ENCODE measurements around the gene FOXL1.

The FOXL1 gene

DNA sequence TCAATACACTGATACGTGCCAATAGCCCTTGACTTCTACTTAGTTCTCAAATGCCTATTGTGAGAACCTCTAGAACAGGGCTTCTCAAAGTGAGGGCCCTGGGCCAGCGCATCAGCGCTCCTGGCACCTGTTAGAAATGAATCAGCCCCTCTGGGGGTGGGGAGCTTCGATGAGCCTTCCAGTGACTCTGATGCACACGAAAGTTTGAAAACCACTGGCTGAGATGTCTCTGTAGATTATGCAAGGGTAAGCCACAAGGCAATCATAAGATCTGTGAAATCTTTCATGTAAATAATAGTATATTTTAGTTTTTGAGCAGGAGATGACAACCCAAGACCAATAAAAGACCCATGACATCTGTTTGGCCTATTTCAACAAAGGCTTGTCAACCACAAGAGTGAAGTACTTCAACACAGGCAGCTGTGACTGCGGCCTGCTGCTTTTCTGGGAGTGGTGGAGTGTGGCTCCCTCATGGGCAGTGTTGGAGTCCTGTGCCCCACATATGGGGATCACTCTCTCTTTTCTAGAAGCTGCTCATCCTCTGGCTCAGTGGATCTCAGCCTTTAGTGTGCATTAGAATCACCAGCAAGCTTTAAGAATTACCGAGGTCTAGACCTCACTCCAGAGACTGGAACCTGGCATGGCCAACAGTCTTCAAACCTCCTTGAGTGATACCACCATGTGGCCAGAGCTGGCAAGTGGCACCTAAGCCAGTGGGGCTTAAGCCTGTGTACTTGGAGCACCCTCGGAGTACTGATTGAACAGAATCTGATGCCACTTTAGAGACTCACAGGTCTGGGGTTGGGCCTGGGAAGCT lies 29.1 kb upstream of the FOXL1 start:
- no peak for DNase-seq

DNA sequence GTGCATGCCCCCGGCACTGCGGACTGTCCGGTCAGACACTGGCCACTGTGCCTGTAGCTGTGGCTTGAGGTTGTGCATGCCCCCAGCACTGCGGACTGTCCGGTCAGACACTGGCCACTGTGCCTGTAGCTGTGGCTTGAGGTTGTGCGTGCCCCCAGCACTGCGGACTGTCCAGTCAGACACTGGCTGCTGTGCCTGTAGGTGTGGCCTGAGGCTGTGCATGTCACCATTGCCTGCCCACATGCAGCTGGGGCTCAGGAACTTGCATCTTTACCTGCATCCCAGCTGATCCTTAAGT lies 28.5 kb upstream of the FOXL1 start:
- DNase-seq = no peak

DNA sequence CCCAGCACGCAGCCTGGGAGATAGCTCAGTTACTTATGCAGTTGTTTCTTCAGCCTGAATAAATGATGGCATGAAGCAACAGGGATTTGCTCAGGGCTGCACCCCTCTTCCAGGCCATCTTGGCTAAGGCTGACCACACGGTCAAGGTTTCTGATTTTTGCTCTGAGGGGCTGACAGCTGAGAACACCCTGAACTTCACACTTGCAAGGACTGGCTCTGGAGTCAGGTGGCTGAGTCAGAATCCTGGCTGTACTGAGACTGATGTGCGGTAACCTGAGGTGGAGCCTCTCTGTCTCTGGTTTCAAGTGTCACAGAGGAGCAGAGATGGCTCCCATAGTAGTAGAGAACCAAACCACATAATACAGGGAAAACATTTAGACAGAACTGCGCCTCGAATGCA lies 28.1 kb upstream of the FOXL1 start:
- DNase-seq = no peak

DNA sequence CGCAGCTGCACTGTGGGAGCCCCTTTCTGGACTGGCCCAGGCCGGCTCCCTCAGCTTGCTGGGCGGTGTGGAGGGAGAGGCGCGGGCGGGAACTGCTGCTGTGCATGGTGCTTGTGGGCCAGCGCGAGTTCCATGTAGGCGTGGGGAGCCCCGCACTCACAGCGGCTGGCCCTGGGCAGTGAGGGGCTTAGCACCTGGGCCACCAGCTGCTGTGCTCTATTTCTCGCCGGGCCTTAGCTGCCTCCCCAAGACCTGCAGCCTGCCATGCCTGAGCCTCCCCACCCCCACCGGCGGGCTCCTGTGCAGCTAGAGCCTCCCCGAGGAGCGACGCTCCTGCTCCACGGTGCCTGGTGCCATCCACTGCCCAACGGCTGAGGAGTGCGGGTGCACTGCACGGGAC lies 25.0 kb upstream of the FOXL1 start:
- no peak for DNase-seq

DNA sequence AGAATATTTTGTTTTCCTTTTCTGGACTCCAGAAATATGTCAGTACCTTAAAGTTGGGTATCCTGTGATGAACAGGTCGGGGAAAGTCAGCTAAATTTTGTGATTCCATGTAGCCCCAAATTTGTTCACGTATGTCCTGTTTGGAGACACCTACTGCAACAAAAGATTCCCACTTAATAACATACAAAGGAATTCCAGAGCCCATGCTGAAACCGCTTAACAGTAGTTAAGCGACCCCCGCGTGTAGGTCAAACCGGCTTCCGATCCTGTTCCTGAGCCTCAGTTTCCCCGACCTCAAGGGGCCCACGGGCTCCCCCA lies 23.8 kb upstream of the FOXL1 start:
- no peak for DNase-seq

DNA sequence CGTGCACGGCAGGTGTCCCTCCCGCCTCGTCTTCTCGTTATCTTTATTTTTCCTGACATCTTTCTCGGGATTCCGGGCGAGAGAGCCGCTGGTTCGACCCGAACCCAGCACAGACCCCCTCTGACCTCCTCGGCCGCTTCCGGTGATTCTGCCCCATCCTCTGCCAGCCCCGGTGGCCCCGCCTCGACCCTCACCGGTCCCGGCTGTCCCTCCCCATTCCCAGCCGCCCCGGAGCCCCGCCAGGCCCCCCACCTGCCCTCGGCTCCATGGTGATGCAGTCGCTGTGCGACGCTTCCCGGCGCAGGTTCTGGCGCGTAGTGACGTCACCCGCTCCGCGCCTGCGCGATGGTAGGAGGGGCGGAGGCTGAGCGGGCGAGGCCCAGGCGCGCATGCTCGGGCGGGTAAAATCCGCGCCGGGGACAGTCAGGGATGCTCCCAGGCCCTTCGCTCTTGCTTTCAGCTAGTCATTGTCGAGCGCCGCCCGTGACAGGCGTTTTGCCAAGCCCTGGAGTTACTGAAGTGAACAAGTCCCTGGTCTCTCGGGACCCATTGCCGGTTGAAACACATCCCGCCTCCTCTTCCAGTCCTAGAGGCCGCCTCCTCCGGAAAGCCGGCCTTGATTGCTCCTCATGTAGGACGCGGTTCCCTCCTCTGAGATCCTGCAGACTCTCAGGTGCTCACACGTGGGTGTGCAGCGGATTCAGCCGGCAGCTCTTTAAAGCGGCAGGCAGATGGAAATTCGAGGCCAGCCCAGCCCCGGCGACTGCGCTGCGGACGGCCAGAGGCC lies 23.2 kb upstream of the FOXL1 start, which contains the start of gene MTHFSD:
Gene MTHFSD, minus strand, starts transcription at position 319 of the 787 bp plus-strand sequence. Its CDS starts 51 bp downstream, at position 268.
- DNase-seq = peak; percentile 54 to 81

DNA sequence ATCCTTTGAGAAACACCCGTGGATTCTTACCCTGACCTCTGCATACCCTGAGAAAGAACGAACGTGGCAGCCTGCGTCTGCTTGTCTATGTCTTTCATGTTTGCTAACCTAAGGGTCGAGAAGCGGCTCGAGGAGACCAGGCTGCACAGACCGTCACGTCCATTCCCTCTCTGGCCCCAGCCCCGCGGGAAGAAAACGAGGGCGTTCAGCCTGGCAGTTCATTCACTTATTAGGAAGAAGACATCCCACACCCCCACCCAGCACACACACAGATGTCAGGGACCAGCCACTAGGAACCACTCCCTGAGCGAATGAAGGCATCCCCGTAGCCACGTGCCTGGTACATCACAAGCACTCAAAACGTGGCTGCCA lies 22.7 kb upstream of the FOXL1 start:
- no peak for DNase-seq

DNA sequence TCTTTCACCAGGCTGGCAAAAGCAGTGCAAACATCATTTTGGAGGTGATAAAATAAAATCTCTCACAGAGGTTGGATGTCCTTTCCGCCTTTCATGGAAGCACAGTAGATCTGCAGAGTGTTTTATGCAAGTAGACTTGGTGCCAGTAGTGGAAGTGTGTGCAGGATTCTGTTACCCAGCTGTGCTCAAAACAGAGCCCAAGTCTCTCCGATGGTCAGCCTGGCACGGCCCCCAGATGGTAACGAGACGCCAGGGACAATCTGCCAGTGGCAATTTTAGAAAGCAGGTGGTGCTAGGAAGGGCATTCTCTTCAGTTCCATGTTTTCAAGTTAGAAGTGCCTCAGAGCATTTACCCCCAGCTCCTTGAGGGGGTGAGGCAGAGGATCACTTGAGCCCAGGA lies 21.8 kb upstream of the FOXL1 start:
- no peak for DNase-seq

DNA sequence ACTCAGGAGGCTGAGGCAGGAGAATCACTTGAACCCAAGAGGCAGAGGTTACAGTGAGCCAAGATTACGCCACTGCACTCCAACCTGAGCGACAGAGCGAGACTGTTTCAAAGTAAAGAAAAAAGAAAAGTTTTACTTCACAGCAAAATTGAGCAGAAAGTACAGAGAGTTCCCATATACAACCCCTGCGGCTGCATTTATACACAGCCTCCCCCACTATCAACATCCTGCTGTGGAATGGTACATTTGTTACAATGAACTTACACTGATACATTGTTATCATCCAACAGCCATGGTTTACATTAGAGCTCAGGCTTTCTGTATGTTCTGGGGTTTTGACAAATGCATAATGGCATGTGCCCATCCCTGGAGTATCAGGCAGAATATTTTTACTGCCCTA lies 20.8 kb upstream of the FOXL1 start:
- no peak for DNase-seq

DNA sequence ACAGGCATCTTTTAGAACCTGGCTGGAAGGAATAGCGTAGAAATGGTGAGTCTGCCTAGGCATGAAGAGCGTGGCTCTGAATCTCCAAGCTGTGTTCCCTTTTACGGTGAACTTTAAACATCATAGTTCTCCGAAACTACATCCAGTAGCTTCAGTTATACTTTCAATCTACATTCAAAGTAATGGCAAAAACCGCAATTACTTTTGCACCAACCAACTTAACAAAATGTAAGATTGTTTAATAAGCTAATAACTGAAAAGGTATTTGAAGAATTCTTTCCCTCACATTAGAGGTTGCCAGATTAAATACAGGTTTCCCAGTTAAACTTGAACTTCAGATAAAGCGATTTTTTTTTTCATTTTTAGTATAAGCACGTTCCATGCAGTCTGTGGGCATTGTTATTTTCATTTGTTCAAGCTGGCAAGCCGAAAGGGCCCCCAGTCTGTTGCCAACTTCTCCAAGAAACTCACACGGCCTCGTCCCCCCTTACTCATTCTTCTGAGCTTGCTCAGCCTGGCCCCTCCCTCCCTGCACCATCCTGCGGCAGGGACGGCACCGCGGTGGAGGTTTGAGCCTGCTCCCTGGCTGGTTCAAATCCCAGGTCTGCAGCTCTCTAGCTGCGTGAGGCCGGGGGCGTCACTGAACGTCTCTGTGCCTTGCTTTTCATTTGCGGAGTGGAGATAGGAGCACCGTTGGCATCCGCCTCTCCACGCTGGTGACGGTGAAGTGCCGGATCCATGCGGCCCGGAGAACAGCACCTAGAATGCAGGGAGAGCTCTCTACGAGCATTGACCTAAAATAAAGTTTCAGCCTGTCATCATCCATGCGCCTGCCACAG lies 19.8 kb upstream of the FOXL1 start:
- no peak for DNase-seq

DNA sequence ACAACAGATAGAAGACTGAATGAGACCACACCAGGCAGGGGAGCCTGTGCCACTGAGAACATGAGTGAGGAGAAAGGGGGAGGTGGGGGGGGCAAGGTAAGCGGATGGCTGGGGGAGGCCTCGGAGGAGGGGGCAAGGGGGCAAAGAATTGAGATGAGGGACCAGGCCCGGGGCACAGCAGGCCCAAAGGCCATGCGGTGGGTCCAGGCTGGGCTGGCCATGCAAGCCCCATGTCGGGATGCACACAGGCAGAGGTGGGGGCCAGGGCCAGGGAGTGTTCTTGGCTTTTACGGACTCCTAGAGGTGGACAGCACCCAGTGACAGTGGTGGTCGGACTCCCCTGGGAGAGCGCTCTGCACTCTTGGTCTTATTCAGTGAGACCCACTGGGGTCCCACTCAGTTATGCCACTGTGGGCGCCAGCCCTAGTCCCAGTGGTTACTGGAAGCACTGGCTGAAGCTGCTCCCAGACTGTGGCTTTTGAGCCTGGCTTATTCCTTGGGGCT lies 18.5 kb upstream of the FOXL1 start:
- DNase-seq = no peak

DNA sequence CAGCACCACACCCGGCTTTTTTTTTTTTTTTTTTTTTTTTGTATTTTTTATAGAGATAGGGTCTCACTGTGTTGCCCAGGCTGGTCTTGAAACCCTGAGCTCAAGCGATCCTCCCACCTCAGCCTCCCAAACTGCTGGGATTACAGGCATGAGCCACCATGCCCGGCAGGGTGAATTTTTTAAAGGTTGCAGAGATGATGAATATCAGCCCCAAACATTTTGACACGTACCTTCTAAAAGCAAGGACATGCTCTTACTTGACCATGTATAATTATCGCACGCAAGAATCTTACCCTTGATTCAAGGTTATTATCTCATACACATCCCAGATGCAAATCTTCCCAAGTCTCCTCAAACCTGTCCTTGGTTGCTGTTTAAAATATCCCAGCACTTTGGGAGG lies 16.0 kb upstream of the FOXL1 start:
- DNase-seq = no peak

DNA sequence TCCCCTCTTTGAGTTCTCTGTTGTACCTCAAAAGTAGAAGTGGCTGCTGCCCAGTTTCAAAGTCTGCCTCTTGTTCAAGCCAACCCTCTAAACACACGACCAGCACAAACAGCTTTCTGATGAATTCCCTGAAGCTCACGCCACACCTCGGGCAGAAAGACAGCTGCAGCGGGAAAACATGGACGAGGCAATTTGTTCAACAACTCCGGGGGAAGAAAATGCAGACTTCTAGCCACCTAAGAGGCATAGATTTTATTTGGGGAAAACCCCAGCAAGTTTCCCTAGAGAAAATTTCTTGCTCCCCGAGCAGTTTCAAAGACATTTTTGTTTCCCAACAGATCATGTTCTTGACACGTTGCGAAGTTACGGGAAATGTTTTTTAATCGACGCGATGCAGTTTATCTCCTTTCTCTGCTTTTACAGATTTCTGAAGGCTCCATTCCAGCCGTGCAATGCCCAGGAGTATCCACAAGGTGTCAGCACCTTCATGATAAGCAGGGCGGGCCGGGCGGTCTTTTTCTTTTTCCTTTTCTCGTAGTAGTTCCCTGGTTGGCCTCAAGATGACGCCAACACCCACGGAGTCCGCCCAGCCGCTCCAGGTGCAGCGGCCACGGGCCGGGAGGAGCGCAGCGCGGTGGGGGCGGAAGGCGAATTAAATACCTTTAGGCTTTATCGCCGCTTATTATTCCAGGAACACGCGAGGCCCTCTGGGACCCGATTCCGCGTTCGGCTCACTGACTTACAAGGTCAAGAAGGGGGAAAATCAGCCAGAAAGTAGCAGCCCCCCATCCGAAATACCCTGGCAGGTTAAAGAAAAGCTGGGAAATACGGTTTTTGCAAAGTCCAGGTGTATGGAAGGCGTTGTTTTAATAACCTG lies 14.6 kb upstream of the FOXL1 start:
- DNase-seq = peak; percentile 89 to 92

DNA sequence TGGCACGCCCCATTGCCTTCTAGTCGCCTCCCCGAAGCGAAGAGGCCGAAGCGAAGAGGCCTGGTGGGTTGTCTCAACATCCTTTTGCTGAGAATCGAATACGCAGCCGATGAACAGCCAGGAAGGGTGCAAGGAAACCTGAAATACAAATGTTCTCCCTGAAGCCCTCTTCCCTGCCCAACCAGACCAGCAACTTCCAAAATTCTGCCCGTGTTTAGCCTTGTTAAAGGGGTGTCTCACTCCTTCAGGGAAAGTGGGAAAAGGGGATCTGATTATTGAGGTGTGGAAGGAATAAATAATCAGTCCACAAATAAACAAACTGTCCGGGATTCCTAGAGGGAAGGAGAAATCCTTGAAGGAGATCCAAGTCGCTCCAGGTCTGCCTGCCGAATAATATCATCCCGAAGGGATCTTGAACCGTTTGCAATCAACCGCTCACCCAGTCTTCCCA lies 13.1 kb upstream of the FOXL1 start:
- no peak for DNase-seq

DNA sequence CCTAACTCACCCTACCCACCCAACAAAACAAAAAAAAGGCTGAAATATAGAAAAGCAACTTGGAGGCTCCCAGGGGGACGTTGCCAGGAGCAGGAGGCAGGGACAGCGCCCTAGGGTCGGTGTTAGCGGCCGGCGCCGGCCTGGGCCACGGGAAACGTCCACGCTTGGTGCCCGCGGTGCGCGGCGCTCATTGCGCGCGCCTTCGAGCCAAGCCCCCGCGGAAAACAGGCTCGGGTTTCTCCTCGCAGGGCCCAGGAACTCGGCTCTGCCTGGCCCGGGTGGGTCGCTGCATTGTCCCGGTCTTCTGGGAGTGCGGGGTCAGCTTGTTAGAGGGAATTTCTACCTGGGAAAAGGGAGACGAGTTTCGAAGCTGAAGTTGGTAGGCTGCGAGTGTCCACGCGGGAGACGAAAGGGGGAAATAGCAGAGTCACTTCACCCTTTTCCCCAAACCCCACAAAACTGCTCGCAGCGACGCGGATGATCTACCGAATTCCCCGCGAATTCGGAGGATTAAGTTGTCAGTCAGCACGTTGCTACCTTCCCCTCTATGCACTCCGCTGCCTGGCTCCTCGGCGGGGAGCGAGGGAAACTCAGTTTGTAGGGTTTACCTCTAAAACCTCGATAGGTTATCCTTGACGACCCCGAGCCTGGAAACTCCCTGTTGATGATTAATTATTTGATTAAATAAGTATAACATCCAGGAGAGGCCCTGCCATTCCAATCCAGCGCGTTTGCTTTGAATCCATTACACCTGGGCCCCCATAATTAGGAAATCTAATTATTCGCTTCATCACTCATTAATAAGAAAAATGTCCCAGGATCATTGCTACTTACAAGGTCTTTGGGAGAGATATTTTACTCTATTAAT lies 12.5 kb upstream of the FOXL1 start:
- no peak for DNase-seq

DNA sequence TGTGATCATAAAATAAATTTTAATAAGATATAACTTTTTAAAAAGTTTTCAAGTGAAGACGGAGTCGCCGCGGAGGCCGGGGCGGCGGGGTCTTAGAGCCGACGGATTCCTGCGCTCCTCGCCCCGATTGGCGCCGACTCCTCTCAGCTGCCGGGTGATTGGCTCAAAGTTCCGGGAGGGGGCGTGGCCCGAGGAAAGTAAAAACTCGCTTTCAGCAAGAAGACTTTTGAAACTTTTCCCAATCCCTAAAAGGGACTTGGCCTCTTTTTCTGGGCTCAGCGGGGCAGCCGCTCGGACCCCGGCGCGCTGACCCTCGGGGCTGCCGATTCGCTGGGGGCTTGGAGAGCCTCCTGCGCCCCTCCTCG lies 11.8 kb upstream of the FOXL1 start, which contains the start of gene FOXC2:
Gene FOXC2, plus strand, starts transcription at position 229 of the 365 bp plus-strand sequence. CDS start 507 bp downstream, outside the sequence.
- no peak for DNase-seq

DNA sequence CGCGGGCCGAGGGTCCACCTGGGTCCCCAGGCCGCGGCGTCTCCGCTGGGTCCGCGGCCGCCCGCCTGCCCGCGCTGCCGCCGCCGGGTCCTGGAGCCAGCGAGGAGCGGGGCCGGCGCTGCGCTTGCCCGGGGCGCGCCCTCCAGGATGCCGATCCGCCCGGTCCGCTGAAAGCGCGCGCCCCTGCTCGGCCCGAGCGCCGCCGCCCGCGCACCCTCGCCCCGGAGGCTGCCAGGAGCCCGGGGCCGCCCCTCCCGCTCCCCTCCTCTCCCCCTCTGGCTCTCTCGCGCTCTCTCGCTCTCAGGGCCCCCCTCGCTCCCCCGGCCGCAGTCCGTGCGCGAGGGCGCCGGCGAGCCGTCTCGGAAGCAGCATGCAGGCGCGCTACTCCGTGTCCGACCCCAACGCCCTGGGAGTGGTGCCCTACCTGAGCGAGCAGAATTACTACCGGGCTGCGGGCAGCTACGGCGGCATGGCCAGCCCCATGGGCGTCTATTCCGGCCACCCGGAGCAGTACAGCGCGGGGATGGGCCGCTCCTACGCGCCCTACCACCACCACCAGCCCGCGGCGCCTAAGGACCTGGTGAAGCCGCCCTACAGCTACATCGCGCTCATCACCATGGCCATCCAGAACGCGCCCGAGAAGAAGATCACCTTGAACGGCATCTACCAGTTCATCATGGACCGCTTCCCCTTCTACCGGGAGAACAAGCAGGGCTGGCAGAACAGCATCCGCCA lies 11.2 kb upstream of the FOXL1 start:
- no peak for DNase-seq

DNA sequence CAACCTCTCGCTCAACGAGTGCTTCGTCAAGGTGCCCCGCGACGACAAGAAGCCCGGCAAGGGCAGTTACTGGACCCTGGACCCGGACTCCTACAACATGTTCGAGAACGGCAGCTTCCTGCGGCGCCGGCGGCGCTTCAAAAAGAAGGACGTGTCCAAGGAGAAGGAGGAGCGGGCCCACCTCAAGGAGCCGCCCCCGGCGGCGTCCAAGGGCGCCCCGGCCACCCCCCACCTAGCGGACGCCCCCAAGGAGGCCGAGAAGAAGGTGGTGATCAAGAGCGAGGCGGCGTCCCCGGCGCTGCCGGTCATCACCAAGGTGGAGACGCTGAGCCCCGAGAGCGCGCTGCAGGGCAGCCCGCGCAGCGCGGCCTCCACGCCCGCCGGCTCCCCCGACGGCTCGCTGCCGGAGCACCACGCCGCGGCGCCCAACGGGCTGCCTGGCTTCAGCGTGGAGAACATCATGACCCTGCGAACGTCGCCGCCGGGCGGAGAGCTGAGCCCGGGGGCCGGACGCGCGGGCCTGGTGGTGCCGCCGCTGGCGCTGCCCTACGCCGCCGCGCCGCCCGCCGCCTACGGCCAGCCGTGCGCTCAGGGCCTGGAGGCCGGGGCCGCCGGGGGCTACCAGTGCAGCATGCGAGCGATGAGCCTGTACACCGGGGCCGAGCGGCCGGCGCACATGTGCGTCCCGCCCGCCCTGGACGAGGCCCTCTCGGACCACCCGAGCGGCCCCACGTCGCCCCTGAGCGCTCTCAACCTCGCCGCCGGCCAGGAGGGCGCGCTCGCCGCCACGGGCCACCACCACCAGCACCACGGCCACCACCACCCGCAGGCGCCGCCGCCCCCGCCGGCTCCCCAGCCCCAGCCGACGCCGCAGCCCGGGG lies 10.4 kb upstream of the FOXL1 start:
- no peak for DNase-seq
